Testis (tissue), 3 donors: ENCODE results near the gene ITPRIPL1. TPM values are rescaled to one million over a fixed set of nuclear protein-coding genes. Genes with fewer than 3 reads are reported as not detected.

Experiments
- DNase-seq: peaks from one replicate; pipeline ENCODE4 v3.0.0-alpha.2; 2019
- H3K27ac ChIP-seq, 2 donors: fragments of 200-600 bp; sonication (generic); one replicate each; pipeline ENCODE4 v1.5.1; 2019
- H3K27me3 ChIP-seq: fragments of 200-600 bp; sonication (generic); one replicate; pipeline ENCODE4 v1.5.1; 2019
- H3K36me3 ChIP-seq: fragments of 200-600 bp; sonication (generic); one replicate; pipeline ENCODE4 v1.5.1; 2017; ENCODE audit warnings: low read depth; ENCODE audit errors: missing control alignments
- H3K4me1 ChIP-seq: fragments of 200-600 bp; sonication (generic); one replicate; pipeline ENCODE4 v1.5.1; 2019
- H3K4me3 ChIP-seq, 2 donors: fragments of 200-600 bp; sonication (generic); one replicate each; pipeline ENCODE4 v1.5.1; 2017 to 2019
- H3K9me3 ChIP-seq: fragments of 200-600 bp; sonication (generic); one replicate; pipeline ENCODE4 v1.5.1; 2017
- POLR2A ChIP-seq: fragments of 450-650 bp; IDR thresholded peaks from one replicate; pipeline ENCODE4 v1.6.1; 2017; ENCODE audit warnings: antibody characterized with exemption, mild to moderate bottlenecking, moderate library complexity
- WGBS, 2 donors: methylation state at CpG; one replicate each; pipeline ENCODE4 v1.1.5; 2018; 5-methylcytosine and 5-hydroxymethylcytosine counted together
- intact Hi-C: fragments of 100-400 bp; cut with DNase I; formaldehyde crosslinking; loops from one replicate; pipeline ENCODE4 v1.15.1; 2023; ENCODE audit warnings: low total_unique reads
- polyA plus RNA-seq: library from polyadenylated mRNA; stranded (reverse); fragments of 350-450 nt; fragmentation: Illumina TruSeq; extraction: RNeasy Lipid Tissue Mini Kit (QIAGEN cat#74804); gene quantifications from one replicate; pipeline ENCODE4 v1.2.3, GENCODE V29; 2014; ENCODE audit warnings: low read depth, low replicate concordance; ENCODE audit not compliant: insufficient read depth
- total RNA-seq, 2 donors: library from RNA; depleted of rRNA; stranded (reverse); fragments of >200 nt; gene quantifications; one replicate each; pipeline ENCODE4 v1.2.3, GENCODE V29; 2016
- TF ChIP-seq, protein P1 (sequence below), 3 experiments: fragments of 450-650 bp in 2 of 3; fragments of 200-600 bp in 1 of 3; sonication (generic) in 1 of 3; IDR thresholded peaks; one replicate each; pipeline ENCODE4 v1.5.1; 2016 to 2019; ENCODE audit warnings: antibody characterized with exemption in 3 of 3, mild to moderate bottlenecking in 2 of 3, moderate library complexity in 1 of 3

ITPRIPL1 gene
- total and polyA plus RNA-seq, 3 donors from 2014 or later: 14.0 to 57.9 (median 32.0) TPM

DNA sequence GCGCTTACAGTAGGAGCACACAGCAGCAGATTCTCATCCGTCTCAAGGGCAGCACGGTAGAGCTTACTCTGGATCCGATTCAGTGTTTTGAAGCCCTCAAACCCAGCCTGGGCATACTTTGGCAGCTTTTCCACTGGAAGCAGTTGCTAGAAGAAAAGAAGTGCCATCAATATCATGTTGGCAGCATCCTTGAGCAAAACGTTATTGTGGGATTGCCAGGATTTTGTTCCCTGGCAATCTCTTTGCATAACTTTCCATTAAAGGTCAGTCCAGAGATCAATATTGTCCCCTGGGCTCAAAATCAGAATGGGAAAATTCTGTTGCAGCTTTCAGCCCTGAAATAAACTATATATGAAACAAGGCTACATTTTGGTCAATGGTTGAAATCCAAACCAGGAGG lies 28.2 kb upstream of the ITPRIPL1 start:
- no peak for DNase-seq
- 68 to 80% methylated on average over 5 of the region's 5 CpGs for WGBS, 2 donors
- no peak for TF ChIP-seq POLR2A
- Histone ChIP-seq H3K4me3 (no peak overlapping the region), H3K9me3 (no peaks in the 10 kb centered on the region), H3K27ac (no peak overlapping the region), H3K36me3 (no peaks in the 10 kb centered on the region), H3K4me1 (no peaks in the 10 kb centered on the region), H3K27me3 (no peaks in the 10 kb centered on the region)
- intact Hi-C loops: no loop called here

DNA sequence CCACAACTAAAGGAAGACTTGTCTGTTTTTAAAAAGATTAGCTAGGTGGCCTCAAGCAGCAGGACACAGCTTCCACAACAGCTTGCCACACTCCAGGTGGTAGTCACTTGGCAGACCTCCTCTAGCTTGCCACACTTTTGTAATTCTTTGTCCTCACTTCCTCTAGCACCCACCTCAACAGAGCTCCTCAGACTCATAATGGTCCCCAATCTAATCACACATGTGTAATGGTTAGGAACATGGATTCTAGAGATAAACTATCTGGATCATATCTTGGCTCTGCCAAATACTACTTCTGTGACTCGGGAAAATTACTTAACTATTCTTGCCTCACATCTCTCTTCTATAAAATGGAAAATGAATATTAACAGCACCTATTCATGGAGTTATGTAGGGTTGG lies 23.3 kb upstream of the ITPRIPL1 start:
- no peak for DNase-seq
- Histone ChIP-seq H3K27ac (no peak overlapping the region), H3K4me3 (no peak overlapping the region), H3K27me3 (no peaks in the 10 kb centered on the region), H3K36me3 (no peaks in the 10 kb centered on the region), H3K4me1 (peaks cover 12% of the 10 kb centered on the region), H3K9me3 (no peaks in the 10 kb centered on the region)
- WGBS, 2 donors: 82 to 86% methylated on average over 1 of the region's 1 CpG
- TF ChIP-seq, protein P1, sequence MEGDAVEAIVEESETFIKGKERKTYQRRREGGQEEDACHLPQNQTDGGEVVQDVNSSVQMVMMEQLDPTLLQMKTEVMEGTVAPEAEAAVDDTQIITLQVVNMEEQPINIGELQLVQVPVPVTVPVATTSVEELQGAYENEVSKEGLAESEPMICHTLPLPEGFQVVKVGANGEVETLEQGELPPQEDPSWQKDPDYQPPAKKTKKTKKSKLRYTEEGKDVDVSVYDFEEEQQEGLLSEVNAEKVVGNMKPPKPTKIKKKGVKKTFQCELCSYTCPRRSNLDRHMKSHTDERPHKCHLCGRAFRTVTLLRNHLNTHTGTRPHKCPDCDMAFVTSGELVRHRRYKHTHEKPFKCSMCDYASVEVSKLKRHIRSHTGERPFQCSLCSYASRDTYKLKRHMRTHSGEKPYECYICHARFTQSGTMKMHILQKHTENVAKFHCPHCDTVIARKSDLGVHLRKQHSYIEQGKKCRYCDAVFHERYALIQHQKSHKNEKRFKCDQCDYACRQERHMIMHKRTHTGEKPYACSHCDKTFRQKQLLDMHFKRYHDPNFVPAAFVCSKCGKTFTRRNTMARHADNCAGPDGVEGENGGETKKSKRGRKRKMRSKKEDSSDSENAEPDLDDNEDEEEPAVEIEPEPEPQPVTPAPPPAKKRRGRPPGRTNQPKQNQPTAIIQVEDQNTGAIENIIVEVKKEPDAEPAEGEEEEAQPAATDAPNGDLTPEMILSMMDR (IDR thresholded peaks at IDR 0.05): no peak
- no peak for TF ChIP-seq POLR2A
- intact Hi-C loops: no loop called here

DNA sequence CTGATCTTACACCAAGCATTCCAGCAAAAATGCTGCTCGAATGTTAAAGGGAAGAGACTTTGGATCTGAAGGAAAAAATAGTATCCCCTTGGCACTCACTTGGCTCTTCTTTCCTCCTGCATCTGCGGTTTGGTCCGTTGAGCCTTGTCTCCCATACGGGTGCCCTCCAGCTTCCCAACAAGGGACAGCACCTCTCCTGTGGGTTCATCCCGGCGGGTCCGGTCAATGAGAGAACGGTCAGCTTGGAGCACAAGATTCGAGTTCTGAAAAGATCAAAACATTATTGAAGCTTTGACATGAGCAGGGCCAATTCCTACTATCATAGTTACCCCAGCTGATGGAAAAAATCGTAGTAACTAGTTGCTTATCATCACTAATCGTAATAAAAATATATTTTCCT lies 20.5 kb upstream of the ITPRIPL1 start:
- no peaks in the 10 kb centered on the region for H3K36me3 ChIP-seq
- no peaks in the 10 kb centered on the region for H3K9me3 ChIP-seq
- peak overlapping the region; percentile 58 to 75 for H3K4me3 ChIP-seq
- WGBS, 2 donors: 36 to 56% methylated on average over 11 of the region's 11 CpGs
- H3K27me3 ChIP-seq: no peaks in the 10 kb centered on the region
- no peak for DNase-seq
- TF ChIP-seq, protein P1 (IDR thresholded peaks at IDR 0.05): no peak
- no peak for TF ChIP-seq POLR2A
- intact Hi-C loops: no loop called here
- H3K4me1 ChIP-seq: peaks cover 12% of the 10 kb centered on the region
- H3K27ac ChIP-seq: peak overlapping the region in 1 of 2 donors; percentile 85

DNA sequence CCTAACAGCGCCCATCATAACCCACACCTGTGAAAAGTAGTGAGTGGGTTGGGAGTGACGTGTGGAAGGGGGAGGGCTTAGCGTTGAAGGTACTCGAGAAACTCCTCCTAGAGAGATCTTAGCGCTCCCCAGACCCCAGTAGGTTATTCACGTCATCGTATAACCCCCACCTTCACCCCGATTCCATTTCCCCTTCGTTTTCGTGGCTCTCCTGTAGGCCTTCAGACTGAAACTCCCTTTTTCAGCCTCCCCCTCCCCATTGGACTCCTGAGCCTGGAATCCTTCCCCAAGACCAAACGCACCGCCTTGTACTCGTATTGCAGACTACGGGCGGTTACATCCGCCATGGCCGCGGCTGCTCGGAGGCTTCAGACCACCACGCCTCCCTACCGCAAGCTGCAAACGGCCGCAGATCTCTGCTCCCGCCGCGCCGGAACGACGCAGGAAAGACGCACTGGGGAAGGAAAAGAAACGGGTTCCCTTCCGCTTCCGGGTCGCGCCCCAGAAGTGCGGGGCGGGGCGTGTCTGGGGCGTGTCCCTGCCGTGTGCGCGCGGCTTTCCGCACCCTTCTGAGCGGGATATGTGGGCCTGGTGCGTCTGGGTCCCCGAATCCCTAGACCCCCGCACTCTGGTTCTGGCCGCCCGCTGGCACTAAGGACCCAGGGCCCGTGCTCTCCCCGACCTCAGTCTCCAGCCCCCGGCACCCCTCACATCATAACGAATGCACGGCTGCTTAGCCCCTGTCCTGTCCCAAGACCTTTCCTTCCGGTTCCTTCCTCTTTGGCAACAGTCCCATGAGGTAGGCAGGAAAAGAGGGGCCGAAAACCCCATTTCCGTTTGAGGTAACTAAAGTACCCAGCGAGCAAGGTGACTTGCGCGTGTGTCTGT lies 19.8 kb upstream of the ITPRIPL1 start, which contains the start of gene SNRNP200:
Gene SNRNP200 (minus strand): TSS at position 456 of the 888 bp plus-strand sequence. CDS start 109 bp downstream, at position 347.
- Histone ChIP-seq H3K4me3 (peak within 1 kb of the TSS; percentile 58 to 75), H3K9me3 (no peaks in the 10 kb centered on the region), H3K27me3 (no peaks in the 10 kb centered on the region), H3K36me3 (no peaks in the 10 kb centered on the region), H3K4me1 (peaks cover 12% of the 10 kb centered on the region), H3K27ac (peak within 1 kb of the TSS; percentile 69 to 85)
- peak; percentile 53 for TF ChIP-seq POLR2A
- TF ChIP-seq, protein P1 (IDR thresholded peaks at IDR 0.05): no peak
- intact Hi-C loops: no loop called here
- peak; percentile 94 for DNase-seq
- WGBS, 2 donors: 0 to 1% methylated on average over 32 to 60 of the region's 61 CpGs

DNA sequence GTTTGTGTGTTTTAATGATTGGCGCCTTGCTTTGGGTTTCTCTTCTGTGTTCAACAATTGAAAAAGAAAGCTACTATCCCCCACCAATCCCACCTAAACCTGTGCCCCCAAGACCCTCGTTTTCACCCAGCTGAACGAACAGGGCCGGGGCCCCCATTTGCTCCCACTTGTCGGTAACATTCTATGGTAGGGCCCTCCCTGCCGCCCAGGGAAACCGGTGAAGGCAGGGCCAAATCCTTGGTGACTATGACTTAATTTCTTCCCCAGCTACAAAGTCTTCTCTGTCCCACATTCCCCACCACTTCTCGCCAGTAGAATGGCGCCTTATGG lies 19.2 kb upstream of the ITPRIPL1 start:
- Histone ChIP-seq H3K4me3 (peak overlapping the region; percentile 58 to 75), H3K27ac (peak overlapping the region; percentile 69 to 85), H3K4me1 (peaks cover 12% of the 10 kb centered on the region), H3K9me3 (no peaks in the 10 kb centered on the region), H3K36me3 (no peaks in the 10 kb centered on the region), H3K27me3 (no peaks in the 10 kb centered on the region)
- intact Hi-C loops: no loop called here
- no peak for DNase-seq
- TF ChIP-seq POLR2A: no peak
- TF ChIP-seq, protein P1 (IDR thresholded peaks at IDR 0.05): no peak
- 12 to 17% methylated on average over 9 of the region's 9 CpGs for WGBS, 2 donors
